Measurements from ENCODE around the gene SMIM9.
"Not testable (repeated sequence)": the region's sequence is repeated elsewhere in the genome, so short reads cannot be mapped to it uniquely, and the experiment has no call there.

Gene SMIM9

DNA sequence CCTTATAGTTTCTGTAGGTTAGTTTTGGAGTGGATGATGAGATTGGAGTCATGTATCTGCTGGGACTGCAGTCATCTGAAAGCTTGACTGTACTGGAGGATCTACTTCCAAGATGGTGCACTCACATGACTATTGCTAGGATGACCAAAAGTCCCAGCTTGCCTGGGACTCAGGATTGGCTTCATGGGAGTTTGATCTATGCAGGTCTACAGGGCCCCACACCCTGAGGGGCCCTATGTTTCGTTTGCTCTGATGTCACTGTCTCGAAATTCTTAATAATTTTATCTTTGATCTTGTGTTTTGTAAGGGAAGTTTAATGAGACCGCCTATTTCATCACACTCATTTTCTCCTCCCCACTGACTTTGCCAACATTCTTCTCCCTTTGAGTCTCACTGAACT is at the start of gene SMIM9:
SMIM9 (minus strand) TSS at position 101 of the 400 bp plus-strand sequence. CDS start 3,806 bp downstream, outside the sequence.
- no peak for DNase-seq (ENCODE audit: low read depth in 2 of 2, low spot score in 1 of 2)

DNA sequence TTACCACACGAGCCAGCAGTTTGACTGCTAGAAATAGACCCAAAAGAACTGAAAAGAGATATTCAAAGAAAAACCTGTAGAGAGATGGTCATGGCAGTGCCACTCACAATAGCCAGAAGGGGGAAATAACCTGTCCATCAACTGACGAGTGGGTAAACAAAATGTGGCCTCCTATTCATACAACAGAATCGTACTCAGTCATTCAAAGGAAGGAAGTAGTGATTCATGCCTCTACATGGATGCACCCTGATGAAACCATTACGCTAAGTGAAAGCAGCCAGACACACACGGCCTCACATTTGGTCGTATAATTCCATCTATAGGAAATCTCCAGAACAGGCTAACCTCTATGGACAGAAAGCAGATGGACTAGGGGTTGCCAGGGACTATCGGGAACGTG is 49.6 kb upstream of the SMIM9 start:
- not testable (repeated sequence) for DNase-seq (ENCODE audit: low read depth in 2 of 2, low spot score in 1 of 2)

DNA sequence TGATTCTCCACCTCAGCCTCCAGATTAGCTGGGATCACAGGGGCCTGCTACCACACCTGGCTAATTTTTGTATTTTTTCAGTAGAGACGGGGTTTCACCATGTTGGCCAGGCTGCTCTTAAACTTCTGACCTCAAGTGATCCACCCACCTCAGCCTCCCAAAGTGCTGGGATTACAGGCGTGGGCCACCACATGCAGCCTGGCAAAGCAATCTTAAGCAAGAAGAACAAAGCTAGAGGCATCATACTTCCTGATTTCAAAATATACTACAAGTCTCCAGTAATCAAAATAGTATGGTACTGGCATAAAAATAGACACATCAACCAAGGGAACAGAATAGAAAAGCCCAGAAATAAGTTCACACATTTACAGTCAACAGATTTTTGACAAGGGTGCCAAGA is 38.9 kb upstream of the SMIM9 start:
- DNase-seq (ENCODE audit: low read depth in 2 of 2, low spot score in 1 of 2) = no peak

DNA sequence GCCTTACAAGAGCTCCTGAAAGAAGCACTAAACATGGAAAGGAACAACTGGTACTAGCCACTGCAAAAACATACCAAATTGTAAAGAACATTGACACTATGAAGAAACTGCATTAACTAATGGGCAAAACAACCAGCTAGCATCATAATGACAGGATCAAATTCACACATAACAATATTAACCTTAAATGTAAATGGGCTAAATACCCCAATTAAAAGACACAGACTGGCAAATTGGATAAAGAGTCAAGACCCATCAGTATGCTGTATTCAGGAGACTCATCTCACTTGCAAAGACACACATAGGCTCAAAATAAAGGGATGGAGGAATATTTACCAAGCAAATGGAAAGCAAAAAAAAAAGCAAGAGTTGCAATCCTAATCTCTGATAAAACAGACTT is 34.1 kb upstream of the SMIM9 start:
- not testable (repeated sequence) for DNase-seq (ENCODE audit: low read depth in 2 of 2, low spot score in 1 of 2)

DNA sequence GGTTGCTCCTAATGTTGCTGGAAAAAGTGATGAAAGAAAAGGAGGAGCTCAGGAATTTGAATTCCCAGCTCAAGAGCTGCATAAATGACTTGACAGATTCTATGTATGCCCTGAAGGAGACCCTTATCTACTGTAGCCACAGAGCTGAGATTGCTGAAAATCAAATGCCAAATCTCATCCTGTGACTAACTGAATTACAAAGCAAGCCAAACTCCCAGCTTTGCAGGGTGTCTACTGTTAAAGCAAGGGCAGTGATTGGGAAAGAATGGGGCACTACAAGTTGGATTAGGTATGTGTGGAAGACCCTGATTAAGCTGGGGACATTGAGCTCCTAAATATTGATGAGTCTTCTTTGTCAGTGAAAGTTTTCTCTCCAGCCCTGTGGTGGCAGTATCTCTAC is 20.8 kb upstream of the SMIM9 start:
- no peak for DNase-seq (ENCODE audit: low read depth in 2 of 2, low spot score in 1 of 2)

DNA sequence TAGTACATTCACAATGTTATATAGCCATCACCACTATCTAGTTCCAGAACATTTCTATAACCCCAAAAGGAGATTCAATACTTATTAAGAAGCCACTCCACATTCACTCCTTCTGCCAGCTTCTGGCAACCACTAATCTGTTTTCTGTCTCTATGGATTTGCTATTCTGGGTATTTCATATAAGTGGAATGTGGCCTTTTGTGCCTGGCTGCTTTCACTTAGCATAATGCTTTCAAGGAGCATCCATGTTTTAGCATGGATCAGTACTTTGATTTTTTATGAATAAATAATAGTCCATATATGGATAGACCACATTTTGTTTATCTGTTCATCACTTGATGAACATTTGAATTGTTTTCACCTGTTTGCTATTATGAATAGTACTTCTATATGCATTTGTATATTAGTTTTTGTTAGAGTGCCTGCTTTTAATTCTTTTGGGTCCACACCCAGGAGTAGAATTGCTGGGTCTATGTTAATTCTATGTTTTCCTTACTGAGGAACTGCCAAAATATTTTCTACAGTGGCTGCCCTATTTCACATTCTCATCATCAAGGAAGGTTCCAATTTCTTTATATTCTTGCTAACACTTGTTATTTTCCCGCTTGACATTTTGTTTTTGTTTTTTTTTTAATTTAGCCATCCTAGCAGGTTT is 16.6 kb upstream of the SMIM9 start:
- DNase-seq (ENCODE audit: low read depth in 2 of 2, low spot score in 1 of 2) = no peak

DNA sequence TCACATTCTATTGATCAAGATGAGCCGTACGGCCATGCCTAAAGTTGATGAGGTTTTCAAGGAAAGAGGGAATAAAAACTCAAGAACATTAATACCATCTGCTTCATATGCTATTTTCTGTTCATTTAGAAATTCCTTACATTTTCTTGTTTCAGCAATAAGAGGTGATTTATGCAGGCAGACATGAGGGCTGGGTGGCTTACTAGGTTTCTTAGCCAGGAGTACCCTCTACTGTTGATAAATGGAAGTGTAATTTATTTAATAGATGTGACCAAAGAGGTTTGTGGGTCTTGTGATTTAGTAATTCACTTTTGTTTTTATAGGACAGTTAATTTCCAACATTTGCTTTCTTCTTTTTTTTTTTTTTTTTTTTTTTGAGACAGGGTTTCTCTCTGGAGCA is 6.4 kb upstream of the SMIM9 start:
- DNase-seq (ENCODE audit: low read depth in 2 of 2, low spot score in 1 of 2) = no peak

DNA sequence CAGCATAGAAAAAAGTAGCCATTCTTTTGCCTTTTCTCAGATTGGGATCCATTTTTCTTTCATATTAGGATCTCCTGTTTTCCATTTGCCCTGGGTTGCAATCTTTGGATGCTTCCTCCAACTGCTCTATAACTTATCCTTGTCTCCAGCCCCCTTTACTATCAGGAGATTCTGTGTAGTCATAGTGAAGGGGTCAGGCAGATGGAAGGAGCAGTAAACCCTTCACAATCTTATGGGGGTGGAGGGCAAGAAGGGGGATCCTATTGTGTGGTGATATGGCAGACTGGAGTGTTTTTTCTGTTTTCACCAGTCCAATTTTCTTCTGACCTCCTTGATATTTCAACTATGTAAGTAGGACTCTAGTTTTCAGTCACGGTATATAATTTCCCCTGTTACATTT is 1.7 kb upstream of the SMIM9 start:
- no peak for DNase-seq (ENCODE audit: low read depth in 2 of 2, low spot score in 1 of 2)

DNA sequence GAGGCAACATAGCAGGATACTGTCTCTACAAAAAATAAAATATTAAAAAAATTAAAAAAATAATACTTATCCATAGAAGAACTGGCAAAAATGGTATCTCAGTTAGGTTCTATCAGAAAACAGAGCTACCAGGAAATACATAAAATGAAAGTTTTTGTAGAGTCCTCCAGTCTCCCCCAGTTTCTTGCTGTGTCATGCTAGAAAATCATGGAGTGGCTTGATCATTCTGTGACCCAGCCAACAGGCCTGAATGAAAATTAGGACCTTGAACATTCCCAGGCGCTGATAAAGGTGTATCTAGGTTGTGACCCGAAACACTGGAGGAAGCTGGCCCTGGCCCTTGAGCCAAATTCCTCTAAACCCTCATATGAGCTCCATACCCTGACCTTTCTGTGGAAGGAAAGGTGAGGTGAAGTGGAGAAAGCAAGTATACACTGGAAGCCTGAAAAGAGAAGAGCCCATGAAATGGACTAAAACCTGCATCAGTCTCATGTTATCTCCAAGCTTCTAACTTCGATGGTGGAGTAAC is 652 bp downstream of the SMIM9 start:
- DNase-seq (ENCODE audit: low read depth in 2 of 2, low spot score in 1 of 2) = no peak

DNA sequence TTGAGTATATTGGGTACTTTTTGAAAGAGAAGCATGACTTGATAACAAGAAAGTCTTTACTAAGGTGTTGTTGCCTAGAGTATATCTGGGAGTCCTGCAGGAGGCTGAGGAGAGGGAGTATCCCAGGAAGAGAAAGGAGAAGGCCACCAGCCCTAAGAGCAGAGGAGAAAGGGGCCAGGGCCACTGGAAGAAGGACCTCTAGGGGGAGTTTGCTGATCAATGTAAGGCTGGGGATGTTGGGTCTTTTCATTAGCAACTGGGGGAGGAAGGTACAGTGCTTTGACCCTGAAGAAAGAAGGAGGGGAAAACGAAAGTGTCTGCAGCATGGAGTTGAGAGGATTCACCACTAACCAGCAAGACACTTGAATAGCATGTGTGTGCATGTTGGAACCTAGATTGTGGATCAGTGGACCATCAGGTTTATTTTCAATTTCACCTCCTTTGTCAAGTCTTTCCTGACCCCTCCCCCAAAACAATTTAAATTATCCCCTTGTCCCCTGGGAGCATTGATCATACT is 4.5 kb downstream of the SMIM9 start:
- no peak for DNase-seq (ENCODE audit: low read depth in 2 of 2, low spot score in 1 of 2)

DNA sequence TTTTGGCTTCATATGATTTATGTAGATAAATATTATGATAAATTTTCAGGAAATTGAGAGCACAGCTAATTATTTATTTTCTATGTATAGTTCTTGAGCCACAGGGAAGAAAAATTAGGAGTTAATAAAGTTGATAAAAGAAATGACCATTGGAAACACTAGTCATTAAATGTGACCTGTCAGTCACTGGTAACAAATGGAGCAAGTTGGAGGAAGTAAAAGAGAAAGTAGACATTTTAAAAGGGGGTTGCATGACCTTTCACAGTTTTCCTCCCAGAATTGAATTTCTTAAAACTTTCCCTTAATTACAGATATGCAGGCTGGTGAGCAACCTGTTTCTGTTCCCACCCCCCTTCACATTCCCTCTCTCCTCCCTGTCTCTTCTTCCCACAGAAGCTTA is 5.3 kb downstream of the SMIM9 start:
- DNase-seq (ENCODE audit: low read depth in 2 of 2, low spot score in 1 of 2) = no peak

DNA sequence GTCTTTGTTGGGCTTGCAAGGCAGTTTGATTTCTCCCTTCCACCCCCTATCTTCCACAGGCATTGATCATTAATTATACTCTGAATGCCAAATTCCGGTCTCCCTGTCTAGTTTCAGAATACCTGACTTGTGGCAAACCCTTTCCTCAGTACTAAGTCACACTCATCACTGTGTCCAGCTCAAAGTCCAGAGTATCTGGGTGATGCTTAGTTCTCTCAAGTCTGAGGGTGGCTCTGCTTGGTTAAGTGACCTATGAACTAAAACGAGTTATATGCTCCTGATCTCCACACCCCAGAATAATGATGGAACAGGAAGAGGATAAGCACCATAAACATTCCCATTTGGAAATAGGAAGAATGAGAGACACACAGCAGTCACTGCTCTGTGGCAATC is 6.5 kb downstream of the SMIM9 start:
- DNase-seq (ENCODE audit: low read depth in 2 of 2, low spot score in 1 of 2) = no peak

DNA sequence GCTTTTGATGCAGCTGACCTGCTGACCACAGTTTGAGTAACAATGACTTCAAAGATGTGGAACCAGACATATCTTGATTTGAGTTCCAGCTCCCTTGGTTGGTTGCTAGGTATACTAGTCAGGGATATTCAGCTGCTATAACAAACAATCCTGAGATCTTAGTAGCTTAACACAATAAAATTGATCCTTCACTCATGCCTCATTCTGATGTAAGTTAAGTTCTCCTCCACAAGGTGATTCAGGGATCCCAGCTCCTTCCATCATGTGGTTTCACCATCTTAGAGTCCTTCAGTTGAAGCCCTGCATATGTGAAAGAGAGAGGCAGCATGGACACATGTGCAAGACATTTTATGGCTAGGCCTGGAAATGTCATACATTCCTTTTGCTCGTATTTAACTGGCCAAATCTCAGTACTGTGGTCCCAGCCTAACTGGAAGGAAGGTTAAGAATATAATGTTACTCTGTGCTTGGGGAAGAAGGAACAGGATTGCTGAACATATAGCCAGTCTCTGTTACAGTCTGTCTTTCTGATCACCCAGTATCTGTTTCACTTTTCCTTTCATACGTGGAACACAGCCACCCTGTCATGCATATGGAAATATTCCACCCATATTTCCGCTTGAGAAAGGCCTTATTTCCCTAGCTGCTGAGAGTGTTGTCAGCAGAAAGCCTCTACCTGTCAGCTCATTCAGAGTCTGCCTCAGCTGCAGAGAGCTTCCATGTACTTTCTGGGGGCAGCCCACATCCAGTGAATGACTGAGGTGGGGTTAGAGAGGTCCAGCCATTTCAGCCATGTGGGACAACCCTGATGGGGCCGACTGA is 7.1 kb downstream of the SMIM9 start:
- no peak for DNase-seq (ENCODE audit: low read depth in 2 of 2, low spot score in 1 of 2)

DNA sequence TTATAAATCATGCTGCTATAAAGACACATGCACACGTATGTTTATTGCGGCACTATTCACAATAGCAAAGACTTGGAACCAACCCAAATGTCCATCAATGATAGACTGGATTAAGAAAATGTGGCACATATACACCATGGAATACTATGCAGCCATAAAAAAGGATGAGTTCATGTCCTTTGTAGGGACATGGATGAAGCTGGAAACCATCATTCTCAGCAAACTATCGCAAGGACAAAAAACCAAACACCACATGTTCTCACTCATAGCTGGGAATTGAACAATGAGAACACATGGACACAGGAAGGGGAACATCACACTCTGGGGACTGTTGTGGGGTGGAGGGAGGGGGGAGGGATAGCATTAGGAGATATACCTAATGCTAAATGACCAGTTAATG is 8.9 kb downstream of the SMIM9 start:
- DNase-seq (ENCODE audit: low read depth in 2 of 2, low spot score in 1 of 2) = not testable (repeated sequence)

DNA sequence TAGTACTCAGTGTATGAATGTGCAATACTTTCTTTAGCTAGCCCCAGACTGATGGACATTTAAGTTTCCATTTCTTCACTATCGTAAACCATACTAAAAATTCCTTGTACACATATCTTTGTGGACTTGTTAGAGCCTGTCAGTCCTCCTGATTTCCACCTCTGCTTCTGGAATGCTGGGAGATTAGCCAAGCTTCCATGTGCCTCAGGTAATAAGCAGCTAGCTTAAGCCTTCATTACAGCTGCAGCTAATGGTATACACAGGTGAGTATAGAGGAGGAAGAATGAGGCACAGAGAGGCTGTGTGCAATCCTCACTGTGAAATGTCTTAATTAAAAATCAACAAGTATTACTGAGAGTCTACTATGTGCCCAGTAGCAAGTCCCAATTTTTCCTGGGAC is 9.8 kb downstream of the SMIM9 start:
- DNase-seq (ENCODE audit: low read depth in 2 of 2, low spot score in 1 of 2) = no peak

DNA sequence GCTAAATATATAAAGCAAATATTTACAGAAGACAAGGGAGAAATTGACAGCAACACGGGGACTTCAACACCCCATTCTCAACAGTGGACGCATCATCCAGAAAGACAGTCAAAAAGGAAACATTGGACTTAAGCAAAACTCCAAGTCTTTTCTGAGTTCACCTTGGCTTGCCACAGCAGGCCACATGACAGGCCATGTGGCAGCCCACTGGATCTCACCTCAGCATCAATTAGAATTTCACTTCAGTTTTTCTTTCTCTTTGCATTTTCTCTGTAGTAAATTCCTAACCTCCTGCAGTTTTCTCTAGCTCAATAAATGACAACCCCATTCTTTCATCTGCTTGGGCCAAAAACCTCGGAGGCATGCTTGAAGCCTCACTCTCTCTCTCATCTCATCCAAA is 12.4 kb downstream of the SMIM9 start:
- no peak for DNase-seq (ENCODE audit: low read depth in 2 of 2, low spot score in 1 of 2)

DNA sequence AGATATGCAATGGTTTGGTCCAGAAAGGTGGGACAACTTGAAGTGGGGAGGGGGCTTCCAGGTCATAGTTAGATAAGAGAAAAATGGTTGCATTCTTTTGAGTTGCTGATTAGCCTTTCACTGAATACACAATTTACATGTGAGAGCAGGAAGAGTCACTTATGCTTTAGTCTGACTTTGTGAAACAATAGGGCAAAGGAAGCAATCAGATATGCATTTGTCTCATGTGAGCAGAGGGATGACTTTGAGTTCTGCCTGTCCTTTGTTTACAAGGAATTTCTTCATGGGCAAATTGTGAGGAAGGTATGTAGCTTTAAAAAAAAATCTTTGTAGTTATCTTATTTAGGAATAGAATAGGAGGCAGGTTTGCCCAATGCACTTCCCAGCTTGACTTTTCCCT is 12.9 kb downstream of the SMIM9 start:
- no peak for DNase-seq (ENCODE audit: low read depth in 2 of 2, low spot score in 1 of 2)

DNA sequence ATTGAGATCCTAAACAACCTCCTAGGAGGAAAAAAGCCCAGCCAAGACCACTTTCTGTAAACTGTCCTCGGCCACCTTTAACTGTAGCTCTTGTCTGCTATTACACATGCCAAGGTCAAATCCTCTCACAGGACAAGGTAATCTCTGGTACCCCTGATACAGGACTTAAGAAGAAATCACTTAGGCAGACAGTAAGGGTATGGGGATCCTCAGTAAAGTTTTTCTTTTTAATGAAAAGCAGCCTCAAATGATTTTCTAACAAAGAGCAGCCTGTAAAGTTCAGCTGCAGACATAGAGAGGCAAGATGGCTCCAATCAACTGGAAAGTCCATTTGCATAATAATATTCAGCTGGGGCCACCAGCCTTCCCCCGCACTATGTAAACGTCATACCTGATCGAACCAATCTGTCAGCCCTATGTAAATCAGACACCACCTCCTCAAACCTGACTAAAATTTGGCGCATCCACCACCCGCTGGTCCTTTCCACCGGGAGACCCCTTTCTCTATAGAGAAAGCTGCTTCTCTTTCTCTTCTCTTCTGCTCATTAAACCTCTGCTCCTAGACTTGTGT is 14.6 kb downstream of the SMIM9 start:
- no peak for DNase-seq (ENCODE audit: low read depth in 2 of 2, low spot score in 1 of 2)

DNA sequence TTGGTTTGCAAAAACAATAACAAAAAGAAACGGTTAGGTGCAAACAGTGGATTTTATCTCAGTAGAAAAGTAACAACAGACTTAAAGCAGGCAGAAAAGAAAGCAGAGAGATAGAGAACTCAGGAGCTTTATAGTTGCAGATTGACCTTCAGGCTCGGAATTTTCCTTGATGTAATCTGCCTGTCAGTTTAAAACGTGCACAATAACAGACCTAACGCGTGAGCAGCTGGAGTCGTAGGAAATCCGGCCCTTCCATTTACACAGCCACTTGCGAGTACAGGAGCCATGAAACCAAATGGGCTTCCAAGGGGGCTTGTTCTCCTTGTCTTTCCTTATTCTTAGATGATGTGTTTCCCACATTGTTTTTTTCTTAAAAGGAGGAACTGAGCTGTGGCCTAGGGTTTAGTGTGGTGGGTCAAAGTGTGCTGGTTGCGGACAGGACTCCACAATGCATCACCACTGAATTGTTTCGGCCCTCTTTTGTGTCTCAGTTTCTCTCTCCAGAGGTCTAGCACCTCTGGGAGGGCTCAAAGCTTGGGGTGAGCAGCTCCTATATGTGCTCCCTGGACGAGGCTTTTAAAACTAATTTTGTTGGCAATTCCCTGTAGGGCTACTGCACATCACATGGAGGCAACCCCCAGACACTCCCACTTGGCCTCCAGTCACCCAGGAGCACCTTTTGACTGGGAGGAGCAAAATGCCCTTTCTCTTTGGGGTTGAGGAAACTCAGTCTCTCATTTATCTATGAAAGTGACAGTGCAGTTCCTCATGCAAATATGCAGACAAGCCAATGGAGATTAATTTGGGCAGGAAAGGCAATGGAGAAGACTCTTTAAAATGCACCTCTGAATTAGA is 15.3 kb downstream of the SMIM9 start:
- no peak for DNase-seq (ENCODE audit: low read depth in 2 of 2, low spot score in 1 of 2)

DNA sequence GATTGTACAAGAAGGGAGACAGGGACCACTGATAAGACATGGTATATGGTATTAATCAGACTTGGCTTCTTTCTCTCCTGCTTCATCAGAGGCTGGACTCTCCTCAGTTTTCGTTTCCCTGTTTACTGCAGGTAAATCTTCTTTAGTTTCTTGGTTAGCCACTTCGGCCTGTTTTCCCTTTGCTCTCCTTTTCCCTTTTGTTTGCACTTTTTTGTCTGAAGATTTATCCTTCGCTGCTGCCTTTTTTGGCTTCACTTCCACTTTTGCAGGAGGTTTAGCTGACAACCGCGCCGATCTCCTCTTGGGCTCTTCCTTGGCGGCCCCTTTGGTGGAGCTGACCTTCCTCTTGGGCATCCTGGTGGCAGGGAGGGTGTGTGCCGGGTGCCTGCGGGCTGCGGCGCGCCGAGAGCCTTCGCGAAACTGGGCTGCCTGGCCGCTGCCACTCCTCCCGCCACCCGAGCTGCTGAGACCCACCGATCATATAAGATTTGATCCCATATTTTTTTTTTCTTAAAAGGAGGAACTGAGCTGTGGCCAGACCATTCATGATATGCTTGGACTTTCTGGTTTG is 17.3 kb downstream of the SMIM9 start:
- DNase-seq (ENCODE audit: low read depth in 2 of 2, low spot score in 1 of 2) = not testable (repeated sequence)
